NCI-H1436 treated with DMSO at 0.1 percent for 48 hours (cell line): ENCODE results near the gene PARP15.

Experiments
- DNase-seq: peaks from one replicate; lab custom pipeline; 2025; lab: John Stamatoyannopoulos, UW

The PARP15 gene

GRCh38 chr3:122572940-122573412 is 4.5 kb upstream of the PARP15 start:
- no peak for DNase-seq

- DNase-seq = no peak
Observed at GRCh38 chr3:122576174-122576940, 1.1 kb upstream of the PARP15 start.

GRCh38 chr3:122578069-122578740 is 755 bp downstream of the PARP15 start:
- no peak for DNase-seq

GRCh38 chr3:122580470-122580869 is 3.0 kb downstream of the PARP15 start:
- no peak for DNase-seq

GRCh38 chr3:122581622-122582021 is 4.2 kb downstream of the PARP15 start:
- DNase-seq = no peak

GRCh38 chr3:122582390-122582789 is 4.9 kb downstream of the PARP15 start:
- DNase-seq = no peak

GRCh38 chr3:122586098-122586497 is 8.6 kb downstream of the PARP15 start:
- DNase-seq = no peak

- no peak for DNase-seq
Observed at GRCh38 chr3:122586773-122587485, 9.5 kb downstream of the PARP15 start.

- no peak for DNase-seq
Observed at GRCh38 chr3:122587572-122587971, 10.1 kb downstream of the PARP15 start.

- no peak for DNase-seq
Observed at GRCh38 chr3:122589297-122589696, 11.8 kb downstream of the PARP15 start.

- DNase-seq = no peak
Observed at GRCh38 chr3:122590610-122591009, 13.2 kb downstream of the PARP15 start.

- DNase-seq = no peak
Observed at GRCh38 chr3:122594025-122594424, 16.6 kb downstream of the PARP15 start.

GRCh38 chr3:122598151-122598550 is 20.7 kb downstream of the PARP15 start:
- no peak for DNase-seq

- DNase-seq = no peak
Observed at GRCh38 chr3:122598556-122598955, 21.1 kb downstream of the PARP15 start.

GRCh38 chr3:122602011-122602710 is 24.7 kb downstream of the PARP15 start:
- DNase-seq = no peak

- DNase-seq = no peak
Observed at GRCh38 chr3:122603056-122603455, 25.6 kb downstream of the PARP15 start.

GRCh38 chr3:122606330-122606729 is 28.9 kb downstream of the PARP15 start:
- DNase-seq = no peak

GRCh38 chr3:122608916-122609315 is 31.5 kb downstream of the PARP15 start:
- no peak for DNase-seq

- DNase-seq = no peak
Observed at GRCh38 chr3:122609798-122610559, 32.5 kb downstream of the PARP15 start.

GRCh38 chr3:122612696-122613095 is 35.2 kb downstream of the PARP15 start:
- no peak for DNase-seq

GRCh38 chr3:122615303-122615702 is 37.9 kb downstream of the PARP15 start:
- DNase-seq = no peak
